Inferior parietal cortex (tissue), 1 donor: ENCODE measurements around the gene FBLN5.
"Not testable (repeated sequence)": the region's sequence is repeated elsewhere in the genome, so short reads cannot be mapped to it uniquely, and the experiment has no call there.

ENCODE experiments used
- DNase-seq: peaks from one replicate; pipeline ENCODE4 v3.0.0-alpha.2; 2016; ENCODE audit errors: extremely low spot score

FBLN5 gene

DNA sequence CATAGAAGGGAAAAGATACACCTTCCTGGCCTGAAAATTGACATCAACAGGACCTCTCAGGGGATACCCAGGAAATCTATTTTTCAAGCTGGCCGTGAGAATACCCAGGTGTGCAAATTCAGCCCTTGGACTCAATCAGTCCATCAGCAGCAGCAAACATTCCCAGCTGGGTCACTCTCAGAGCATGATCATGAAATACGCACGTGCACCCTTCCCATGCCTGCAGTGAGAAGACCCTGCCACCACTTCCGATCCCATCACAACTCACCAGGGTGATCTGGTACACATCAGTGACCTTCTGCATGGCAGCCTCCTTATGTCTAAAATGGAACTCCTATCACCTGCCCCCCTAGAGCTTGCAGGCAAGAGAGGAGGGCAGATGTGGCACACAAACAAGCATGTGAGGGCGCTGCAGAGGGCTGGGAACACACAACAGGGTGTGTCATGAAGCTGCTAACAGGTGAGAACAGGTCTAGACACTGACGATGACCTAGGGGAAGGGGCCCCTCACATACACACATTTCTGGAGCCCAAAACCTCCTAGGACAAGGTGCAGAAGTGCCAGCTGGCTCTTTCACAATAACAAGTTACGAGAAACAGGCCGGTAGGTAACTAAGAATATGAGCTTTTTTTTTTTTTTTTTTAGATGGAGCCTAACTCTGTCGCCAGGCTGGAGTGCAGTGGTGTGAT, 42.4 kb downstream of the FBLN5 start:
- DNase-seq = no peak

DNA sequence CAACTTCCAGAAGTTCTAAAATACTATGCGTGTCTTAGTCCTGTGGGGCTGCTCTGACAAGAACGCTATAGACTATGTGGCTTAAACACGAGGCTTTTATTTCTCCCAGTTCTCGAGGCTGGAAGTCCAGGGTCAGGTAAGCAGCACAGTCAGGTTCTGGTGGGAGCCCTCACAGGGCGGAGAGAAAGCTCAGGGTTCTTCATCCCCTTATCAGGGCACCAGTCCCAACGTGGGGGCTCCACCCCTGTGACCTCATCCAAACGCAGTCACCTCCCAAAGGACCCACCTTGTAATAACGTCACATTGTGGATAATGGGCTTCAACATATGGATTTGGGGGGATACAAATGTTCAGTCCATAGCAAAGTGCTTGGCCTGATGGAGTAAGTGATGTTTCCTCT, 43.0 kb downstream of the FBLN5 start:
- no peak for DNase-seq

DNA sequence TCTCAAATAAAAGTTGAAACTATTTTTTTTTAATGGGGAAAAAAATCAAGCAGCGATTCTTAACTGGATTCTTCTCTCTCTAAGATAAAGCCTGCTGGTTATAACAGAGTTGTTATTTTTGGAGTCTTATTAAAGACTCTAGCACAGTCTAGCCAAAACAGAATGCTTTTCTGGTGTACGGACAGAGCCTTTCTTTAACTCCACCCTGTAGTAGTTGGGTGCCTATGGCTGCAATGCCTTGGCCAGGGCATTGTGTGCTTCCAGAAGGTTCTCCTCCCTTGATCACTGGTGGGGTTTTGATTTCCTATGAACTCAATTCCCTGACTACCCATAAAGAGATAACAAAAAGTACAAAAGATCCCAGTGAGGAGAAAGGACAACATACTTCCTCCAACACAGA, 44.4 kb downstream of the FBLN5 start:
- no peak for DNase-seq

DNA sequence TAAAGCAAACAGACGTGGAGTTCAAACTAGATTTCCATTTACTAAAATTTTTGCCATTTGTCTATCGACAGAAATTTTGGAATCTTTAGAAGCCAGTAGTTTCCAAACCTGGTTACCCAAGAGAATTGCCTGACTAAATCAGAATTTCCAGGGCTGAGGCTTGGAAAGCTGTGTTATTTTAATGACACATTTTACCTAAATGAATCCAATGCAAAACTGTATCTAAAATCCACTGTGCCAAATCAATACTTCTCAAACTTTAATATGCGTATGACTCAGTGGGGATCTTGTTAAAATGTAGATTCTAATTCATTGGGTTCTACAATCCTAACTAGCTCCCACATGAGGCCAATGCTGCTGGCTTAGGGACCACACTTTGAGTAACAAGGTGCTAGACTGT, 45.2 kb downstream of the FBLN5 start:
- no peak for DNase-seq

DNA sequence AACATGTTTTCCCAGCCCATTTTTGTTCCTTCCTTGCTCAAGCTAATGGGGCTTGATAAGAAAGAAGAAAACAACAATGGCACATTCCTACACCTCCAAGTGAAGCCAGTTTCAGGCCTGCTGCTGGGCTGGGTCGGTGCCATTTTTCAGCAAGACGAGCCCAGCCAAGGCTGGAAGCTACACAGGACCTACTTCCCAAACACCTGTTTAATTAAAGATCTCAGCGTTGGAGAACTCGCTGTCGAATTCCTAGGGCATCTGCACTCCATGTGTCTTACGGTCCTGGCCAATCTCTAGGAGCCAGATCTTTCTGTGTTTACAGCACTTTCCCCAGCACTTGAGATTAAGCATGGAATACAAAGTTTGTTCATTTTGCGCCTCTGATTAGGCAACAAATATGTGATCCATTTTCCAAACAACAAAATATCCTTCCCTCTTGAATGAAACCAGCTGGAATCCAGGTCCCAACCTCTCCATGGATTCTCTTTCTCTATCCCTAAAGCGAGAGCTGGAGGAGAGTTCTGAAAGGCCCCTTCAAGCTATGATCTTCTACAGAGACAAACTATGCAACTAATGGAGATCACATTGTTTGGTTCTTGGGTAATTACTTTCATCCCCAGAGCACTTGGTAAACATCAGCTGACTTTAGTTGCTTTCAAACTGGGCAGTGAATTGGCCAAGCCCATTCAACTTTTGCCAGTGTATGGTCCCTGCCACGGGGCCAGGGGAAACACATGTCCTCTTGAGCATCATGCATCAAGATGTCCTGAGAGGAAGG, 45.9 kb downstream of the FBLN5 start:
- DNase-seq = no peak

DNA sequence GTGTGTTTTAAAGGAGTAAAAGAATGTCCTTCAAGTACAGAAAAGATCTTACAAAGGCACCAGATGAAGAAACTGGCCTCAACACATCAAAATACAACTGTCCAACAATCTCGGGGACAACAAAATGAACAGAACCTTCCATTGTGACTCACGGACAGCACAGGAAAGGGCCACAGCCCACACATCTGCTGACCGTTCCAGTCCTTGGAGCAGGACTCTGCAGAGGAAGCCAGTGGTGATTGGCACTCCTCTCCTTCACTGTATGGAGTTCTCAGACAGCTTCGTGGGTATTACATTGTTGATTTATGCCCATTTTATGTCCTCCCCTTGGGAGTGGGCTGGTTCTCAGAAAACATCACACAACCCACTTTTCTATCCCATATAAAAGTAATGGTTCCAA, 47.7 kb downstream of the FBLN5 start:
- no peak for DNase-seq

DNA sequence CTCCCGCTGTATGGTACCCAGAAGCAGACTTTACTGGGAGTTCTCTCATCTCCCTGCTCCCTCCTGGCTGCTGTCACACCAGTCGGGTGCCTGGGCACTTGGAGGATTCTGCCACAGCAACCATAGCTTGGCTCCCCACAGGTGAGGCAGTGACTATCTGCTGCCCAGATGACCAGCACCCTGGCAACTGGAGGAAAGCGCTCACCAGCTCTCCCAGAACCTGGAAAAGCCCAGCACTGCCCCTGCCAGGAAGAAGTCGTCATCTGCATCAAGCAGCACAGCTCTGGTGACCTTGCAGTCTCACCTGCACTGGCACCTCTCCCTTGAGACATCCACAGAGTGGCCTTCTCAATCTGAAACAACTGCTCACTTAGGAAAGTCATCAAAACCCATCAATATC, 48.3 kb downstream of the FBLN5 start:
- DNase-seq = no peak

DNA sequence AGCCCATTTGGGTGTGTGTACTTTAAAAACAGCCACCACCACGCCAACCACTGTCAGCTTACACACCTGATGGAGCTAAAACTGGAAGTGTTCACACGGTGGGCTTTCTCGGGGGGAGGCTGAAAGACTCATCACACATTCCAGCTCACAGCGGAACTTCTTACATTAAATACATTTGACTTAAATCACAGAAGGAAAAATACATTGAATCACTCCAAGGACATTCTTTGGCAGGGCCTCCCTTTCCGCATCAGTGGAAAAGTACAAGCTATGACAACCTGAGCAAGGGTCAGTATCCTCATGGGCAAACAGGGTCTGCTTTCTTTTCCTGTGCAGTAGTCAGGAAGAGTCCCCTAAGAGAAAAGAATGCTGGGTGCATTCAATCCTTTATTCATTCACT, 49.1 kb downstream of the FBLN5 start:
- DNase-seq = no peak

DNA sequence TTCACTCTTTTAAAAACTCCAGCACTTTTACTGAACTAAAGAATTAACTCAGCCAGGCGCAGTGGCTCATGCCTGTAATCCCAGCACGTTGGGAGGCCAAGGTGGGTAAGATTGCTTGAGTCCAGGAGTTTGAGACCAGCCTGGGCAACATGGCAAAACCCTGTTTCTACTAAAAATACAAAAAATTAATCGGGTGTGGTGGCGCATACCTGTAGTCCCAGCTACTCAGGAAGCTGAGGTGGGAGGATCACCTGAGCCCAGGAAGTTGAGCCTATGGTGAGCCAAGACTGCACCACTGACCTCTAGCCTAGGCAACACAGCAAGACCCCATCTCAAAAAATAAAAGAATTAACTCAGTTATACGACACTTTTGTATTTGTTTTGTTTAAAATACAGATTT, 49.8 kb downstream of the FBLN5 start:
- DNase-seq = not testable (repeated sequence)

DNA sequence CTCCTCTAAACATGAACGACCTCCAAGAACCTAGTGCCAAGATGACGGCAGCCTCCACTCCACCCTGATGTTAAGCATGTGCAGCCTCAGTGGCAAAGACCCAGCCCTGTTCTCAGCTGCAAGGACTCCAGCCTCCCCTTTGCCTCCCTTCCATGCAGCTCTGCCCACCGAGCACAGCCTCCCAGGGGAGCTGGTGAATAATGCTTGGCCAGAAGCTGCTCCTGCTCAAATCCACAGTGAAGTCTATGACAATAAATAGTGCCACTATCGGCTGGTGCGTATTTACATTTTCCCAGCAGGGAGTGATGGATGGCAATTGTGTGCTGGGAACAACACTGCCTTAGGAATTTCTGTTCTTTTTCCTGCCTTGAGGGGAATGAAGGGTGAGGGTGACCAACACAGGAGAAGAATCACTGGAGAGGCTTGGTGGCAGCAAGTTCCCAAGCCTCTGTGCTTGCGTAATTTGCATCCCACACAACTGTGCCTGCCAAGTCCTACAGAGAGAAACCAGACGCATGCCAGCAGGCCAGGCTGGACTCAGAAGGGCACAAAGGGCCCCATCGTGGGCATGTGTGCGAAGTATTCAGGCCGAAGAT, 50.3 kb downstream of the FBLN5 start:
- DNase-seq = peak; percentile 64

DNA sequence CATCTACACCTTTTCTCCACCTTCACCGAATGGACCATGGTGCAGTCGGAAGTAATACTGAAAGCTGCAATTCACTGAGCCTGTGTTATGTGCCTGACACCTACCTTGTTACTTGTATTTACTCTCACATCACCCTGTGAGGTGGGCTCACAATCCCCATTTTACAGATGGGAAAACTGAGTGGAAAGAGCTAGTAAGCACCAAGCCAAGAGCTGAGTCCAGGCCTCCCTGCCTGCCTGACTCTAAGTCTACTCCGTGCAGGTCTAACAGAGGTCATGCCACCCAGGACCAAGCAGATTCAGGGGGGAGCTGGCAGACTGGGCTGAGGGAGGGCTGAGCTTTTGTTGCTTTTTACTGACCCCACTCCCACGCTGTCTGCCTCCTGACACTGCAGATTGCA, 51.1 kb downstream of the FBLN5 start:
- DNase-seq = no peak

DNA sequence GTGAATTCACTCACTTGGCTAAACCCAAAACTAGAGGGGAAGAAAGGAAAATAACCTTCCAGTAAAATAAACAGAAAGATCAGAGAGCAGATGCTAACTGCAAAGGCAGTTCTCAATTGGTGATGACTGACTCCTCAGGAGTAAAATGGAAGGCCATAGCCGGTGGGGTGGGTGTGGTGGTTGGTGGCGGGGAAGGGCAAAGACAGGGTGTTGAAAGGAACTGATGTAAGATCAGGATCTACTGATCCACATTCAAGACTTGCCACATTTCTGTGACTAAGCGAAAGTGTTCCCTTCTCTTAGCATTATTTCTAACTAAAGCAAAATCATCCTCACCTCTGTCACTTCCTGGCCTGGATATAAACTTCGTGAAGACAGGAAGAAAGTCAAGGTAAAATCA, 53.8 kb downstream of the FBLN5 start:
- no peak for DNase-seq

DNA sequence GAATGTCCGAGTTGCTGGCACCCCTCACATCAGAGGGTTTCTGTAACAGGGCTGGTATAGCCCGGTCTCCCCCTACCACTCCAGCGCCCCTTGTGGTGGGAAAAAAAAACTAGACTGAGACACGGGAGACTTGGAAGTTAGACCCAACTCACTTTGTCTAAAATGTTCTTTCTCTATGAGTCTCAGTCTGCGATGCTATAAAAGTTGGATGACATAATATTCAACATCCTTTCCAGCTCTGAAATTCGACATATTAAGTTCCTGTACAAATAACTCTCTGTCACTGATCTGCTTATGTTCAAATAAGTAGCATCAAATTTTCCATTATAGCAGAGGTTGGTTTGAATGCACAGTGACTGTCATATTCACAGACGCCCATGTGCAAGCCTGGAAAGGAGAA, 54.5 kb downstream of the FBLN5 start:
- DNase-seq = peak; percentile 32

DNA sequence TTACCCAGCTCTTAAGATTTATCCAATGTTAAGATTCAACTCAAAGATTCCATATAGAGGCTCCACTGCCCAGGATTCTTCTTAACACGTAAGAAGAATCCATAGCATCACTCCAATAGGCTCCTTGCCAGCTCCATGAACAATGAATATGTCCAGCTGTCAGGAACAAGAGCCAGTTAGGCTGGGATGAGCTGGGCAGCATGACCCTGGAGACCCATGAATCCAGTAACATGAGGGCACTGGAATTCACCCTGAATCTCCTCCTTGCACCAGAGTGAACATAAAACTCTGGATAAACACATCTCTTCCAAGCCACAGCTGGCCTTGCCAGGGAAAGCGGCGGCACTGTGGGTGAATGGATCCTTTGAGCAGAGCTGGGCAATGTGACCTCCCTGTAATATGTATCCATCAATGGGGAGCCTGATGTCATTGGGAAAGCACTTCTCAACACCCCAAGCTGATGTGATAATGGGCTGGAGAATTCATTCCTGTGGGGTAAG, 55.7 kb downstream of the FBLN5 start:
- DNase-seq = peak; percentile 73

DNA sequence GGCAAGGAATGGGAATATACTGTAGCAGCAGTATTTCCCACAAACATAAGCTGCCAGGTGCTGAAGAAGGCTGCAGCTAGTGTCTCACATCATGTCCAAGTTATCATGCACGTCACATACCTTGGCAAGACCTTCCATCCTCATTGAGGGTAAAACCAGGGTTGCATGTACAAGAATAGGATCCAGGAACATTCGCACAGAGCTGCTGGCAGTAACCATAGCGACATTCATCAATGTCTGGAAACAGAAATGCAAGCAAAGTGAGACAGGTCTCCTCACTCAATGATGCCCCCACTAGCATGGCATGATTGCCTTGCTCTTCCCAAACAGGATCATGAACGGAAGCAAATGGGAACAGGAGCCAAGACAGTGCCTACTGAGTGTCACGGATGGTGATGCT, 56.4 kb downstream of the FBLN5 start:
- DNase-seq = peak; percentile 50

DNA sequence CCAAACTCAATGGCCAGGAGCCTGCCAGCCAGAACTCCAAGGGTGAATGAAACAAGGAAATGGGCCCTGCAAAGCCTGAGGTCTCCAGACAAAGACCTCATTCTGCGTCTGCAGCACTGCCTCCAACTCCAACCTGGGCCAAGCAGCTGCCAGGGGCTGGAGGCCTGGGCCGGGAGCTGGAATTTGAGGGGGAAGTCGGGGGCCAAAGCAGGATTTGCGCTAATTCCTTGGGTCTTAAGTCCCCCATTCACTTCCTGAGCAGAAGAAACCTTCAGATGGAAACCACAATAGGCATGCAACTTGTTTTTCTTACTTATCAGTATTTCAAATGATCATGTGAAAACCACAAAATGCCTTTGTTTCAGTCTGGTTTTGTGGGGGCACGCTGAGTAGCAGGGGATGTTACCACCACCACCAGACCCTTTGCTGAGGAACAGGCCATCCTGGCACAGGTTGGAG, 57.2 kb downstream of the FBLN5 start:
- no peak for DNase-seq

DNA sequence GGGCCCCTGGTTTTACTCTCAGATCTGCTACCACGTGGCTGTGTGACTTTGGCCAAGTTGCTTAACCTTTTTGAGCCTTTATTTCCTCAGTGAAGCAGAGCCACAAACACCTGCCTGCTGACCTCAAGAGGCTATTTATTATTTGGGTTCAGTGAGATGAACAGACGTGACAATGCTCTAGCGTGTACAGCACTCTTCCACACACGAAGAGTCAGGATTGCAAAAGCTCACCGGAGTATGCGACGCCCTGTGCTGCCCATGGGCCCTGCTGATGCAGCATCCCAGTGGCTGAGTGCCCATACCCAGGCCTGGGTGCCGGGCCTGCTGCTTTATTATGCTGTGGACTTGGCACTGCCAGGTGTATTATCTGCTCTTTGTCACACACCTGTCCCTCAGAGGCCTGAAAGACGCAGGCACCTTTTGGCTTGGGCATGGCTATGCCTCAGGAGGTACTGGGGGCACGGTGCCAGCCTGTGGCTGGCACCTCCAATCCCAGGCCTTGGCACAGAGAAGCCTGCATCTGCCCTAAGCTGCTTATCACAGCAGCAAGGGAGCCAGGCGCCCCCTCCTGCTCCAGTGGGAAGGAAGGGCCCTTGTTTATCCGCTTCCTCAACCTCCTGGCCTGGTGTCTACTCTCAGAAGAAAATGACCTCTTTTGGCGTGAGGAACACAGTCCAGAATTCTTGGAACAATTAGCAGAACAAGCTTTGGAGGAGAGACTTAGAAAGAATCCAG, 57.9 kb downstream of the FBLN5 start:
- DNase-seq = peak; percentile 27

DNA sequence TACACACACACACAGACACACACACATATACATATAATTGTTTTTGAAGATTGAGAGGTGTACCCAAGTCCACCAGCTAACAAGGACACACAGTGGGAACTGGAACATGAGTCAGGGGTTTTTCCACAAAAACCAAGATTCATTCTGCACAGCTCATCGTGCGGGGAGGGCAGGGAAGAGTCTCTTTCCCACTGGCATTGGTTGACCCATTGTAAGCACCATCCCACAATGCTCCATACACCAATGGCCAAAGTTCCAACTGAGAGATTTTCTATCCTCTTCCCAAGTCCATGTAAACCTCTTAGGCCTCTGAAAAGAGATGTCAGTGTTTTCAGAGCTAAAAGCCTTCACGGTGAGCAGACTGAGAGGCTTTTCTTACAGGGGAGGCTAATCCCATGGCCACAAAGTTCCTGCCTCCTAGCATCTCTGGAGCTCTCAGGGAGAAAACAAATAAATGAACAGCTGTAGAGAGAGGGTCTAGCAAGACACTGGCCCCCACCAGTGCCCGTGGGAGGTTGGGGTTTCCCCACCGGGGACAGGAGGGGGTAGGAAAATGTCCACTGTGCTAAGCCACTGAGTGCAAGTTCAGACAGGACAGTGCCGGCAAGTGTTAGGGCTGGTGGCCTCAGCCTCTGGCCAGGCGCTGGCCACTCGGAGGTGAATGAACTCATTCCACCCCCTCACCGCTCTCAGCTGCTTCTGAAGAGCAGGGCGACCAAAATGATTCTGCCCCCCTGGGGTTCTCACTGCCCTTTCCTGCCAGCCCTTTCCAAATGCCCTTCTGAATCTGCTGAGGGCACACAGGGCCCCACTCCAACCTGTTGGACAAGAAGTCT, 58.6 kb downstream of the FBLN5 start:
- peak; percentile 18 for DNase-seq

DNA sequence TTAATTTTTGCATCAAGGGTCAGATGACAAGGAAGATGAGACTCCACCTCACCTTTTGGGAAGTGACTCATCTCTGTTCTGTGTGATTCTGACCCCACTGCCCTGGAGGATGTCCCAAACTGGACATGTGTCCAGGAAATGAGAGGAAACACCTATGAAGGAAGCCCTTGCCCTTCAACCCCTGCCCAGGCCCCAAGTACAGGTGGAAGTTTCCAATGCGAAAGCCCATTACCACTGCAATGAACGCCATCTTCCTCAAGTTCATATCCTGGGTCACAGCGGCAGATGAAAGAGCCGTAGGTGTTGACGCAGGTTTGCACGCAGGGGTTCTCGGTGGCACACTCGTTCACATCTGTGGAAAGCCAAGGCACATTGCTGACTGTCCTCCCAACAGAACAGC, 60.5 kb downstream of the FBLN5 start:
- no peak for DNase-seq

DNA sequence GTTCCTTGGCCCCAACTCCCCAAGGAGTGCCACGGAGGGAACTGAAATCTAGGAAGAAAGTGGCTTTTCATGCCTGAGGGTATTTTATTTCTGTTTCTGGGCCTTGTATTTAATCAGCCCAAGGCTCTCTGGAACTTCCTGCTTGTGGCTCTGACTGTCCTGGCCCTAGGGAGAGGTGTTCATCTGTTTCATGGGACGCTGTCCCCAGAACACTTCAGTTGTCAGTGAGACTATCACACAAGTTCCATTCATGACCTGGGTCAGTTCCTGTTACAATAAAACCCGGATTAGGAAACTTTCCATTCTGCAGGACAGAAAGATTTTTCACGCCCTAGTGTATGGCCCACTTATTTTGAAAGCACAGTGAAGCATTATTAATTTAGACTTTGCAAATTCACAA, 61.7 kb downstream of the FBLN5 start:
- no peak for DNase-seq

DNA sequence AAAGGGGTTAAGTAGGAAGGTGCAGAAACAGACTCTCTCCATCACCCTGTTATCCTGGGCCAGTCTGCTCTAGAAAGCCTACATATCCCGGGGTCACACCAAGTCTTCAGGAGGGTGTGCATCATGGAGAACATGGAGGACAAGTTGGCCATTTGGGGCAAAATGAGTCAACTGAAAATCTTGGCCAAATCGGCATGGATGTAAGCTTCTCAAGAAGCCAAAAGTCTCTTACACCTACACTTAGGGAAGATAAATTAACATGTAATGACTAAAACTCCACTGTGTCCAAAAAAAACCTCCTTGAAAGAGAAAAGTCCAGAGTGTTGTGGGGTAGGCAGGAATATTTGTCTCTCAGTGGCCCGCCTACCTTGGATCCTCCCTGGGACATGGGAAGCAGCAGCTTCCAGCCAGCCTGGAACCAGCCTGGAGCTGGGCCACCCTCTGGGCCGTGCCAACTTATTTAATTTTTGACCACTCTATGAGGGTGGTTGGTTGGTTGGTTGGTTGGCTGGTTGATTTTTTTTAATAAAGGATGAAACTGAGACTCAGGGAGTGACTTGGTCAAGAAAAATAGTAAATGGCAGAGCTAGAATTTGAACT, 62.3 kb downstream of the FBLN5 start:
- no peak for DNase-seq
